Natural killer cell (primary cell): ENCODE data around the gene TPO. TPM values are rescaled to one million over a fixed set of nuclear protein-coding genes. Genes with fewer than 3 reads are reported as not detected.

ENCODE experiments used
- ATAC-seq, 3 donors: fragments of 150-1000 bp in 2 of 3; fragments of 200-7000 bp in 1 of 3; cut with Tn5 transposase; 1 replicate in 1 of 3; 2 replicates in 2 of 3; pipeline ENCODE4 v1.10.0; 2021; ENCODE audit warnings: mild to moderate bottlenecking in 2 of 3, moderate library complexity in 2 of 3
- DNase-seq, 2 donors: peaks; one replicate each; pipeline versions ENCODE4 v3.0.0 to v3.0.0-alpha.2; 2013 to 2021; ENCODE audit warnings: mixed read lengths in 1 of 2
- H3K27ac ChIP-seq: one replicate; pipeline ENCODE4 v1.5.1; 2013; ENCODE audit warnings: mild to moderate bottlenecking, low read length
- H3K27me3 ChIP-seq: one replicate; pipeline ENCODE4 v1.6.1; 2013; ENCODE audit warnings: low read length; ENCODE audit not compliant: control insufficient read depth, insufficient read depth
- H3K36me3 ChIP-seq: one replicate; pipeline ENCODE4 v1.6.1; 2013; ENCODE audit warnings: low read length; ENCODE audit not compliant: control insufficient read depth, insufficient read depth
- H3K4me1 ChIP-seq: one replicate; pipeline ENCODE4 v1.6.1; 2013; ENCODE audit warnings: low read length; ENCODE audit not compliant: control insufficient read depth, insufficient read depth
- H3K4me3 ChIP-seq: one replicate; pipeline ENCODE4 v1.5.1; 2013; ENCODE audit warnings: low read length
- H3K9me3 ChIP-seq: one replicate; pipeline ENCODE4 v1.6.1; 2013; ENCODE audit warnings: low read length; ENCODE audit not compliant: control insufficient read depth, insufficient read depth
- H3K27ac Mint-ChIP-seq, 2 donors: one replicate each; pipeline ENCODE4 v1.8.0; 2022; ENCODE audit warnings: mild to moderate bottlenecking in 2 of 2, mixed read lengths in 2 of 2, moderate library complexity in 1 of 2
- H3K27me3 Mint-ChIP-seq, 2 donors: one replicate each; pipeline ENCODE4 v1.8.0; 2022; ENCODE audit warnings: low read depth in 2 of 2, mixed read lengths in 2 of 2
- H3K36me3 Mint-ChIP-seq: one replicate; pipeline ENCODE4 v1.8.0; 2022; ENCODE audit warnings: mixed read lengths
- H3K4me1 Mint-ChIP-seq, 2 donors: one replicate each; pipeline ENCODE4 v1.8.0; 2022; ENCODE audit warnings: mixed read lengths in 2 of 2
- H3K4me3 Mint-ChIP-seq: one replicate; pipeline ENCODE4 v1.8.0; 2022; ENCODE audit warnings: mild to moderate bottlenecking, moderate library complexity, mixed read lengths
- H3K9me3 Mint-ChIP-seq, 2 donors: one replicate each; pipeline ENCODE4 v1.8.0; 2022; ENCODE audit warnings: mixed read lengths in 2 of 2
- WGBS: methylation state at CpG from one replicate; pipeline ENCODE4 v1.1.7; 2013; ENCODE audit warnings: missing lambda C conversion rate; ENCODE audit not compliant: insufficient coverage; 5-methylcytosine and 5-hydroxymethylcytosine counted together
- intact Hi-C: fragments of 100-400 bp; cut with micrococcal nuclease; formaldehyde crosslinking; loops from one replicate; pipeline ENCODE4 v1.14.2; 2022
- total RNA-seq, 4 donors: library from RNA; stranded (reverse); fragments of 120-200 nt in 1 of 4; gene quantifications; one replicate each; pipeline versions ENCODE4 v1.2.3 to v1.2.4, GENCODE V29; 2013 to 2022
- TF ChIP-seq, protein P1 (sequence below): fragments of 200-600 bp; IDR thresholded peaks from one replicate; pipeline ENCODE4 v1.8.0; 2022; ENCODE audit warnings: antibody characterized with exemption

TPO gene
- total RNA-seq, 3 donors from 2014 or later (not counting 1 experiment from before 2014, with no cell fraction given), result not detected

GRCh38 chr2:1544478-1545069 lies 131.3 kb downstream of the TPO start:
- no peak overlapping the region for H3K27ac Mint-ChIP-seq
- no peak overlapping the region for H3K4me3 ChIP-seq
- no peak overlapping the region for H3K4me3 Mint-ChIP-seq
- intact Hi-C loops, result loop anchor here (5.0 kb wide), 1 partner anchor 827 kb away; no protein-coding TSS in a partner anchor
- TF ChIP-seq, protein P1, sequence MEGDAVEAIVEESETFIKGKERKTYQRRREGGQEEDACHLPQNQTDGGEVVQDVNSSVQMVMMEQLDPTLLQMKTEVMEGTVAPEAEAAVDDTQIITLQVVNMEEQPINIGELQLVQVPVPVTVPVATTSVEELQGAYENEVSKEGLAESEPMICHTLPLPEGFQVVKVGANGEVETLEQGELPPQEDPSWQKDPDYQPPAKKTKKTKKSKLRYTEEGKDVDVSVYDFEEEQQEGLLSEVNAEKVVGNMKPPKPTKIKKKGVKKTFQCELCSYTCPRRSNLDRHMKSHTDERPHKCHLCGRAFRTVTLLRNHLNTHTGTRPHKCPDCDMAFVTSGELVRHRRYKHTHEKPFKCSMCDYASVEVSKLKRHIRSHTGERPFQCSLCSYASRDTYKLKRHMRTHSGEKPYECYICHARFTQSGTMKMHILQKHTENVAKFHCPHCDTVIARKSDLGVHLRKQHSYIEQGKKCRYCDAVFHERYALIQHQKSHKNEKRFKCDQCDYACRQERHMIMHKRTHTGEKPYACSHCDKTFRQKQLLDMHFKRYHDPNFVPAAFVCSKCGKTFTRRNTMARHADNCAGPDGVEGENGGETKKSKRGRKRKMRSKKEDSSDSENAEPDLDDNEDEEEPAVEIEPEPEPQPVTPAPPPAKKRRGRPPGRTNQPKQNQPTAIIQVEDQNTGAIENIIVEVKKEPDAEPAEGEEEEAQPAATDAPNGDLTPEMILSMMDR, result no peak
- H3K9me3 ChIP-seq, result no peaks in the 10 kb centered on the region
- peaks cover 6 to 8% of the 10 kb centered on the region in 2 donors for H3K27me3 Mint-ChIP-seq
- H3K36me3 Mint-ChIP-seq, result no peaks in the 10 kb centered on the region
- H3K27ac ChIP-seq, result no peak overlapping the region
- DNase-seq, result no peak
- H3K36me3 ChIP-seq, result no peaks in the 10 kb centered on the region
- H3K9me3 Mint-ChIP-seq, result peaks cover 0 to 2% of the 10 kb centered on the region in 2 donors
- H3K4me1 Mint-ChIP-seq, result peaks cover 6 to 12% of the 10 kb centered on the region in 2 donors
- ATAC-seq, result no peak
- 88% methylated on average over 4 of the region's 4 CpGs for WGBS
- H3K4me1 ChIP-seq, result no peaks in the 10 kb centered on the region
- H3K27me3 ChIP-seq, result peaks cover 3% of the 10 kb centered on the region

DNA sequence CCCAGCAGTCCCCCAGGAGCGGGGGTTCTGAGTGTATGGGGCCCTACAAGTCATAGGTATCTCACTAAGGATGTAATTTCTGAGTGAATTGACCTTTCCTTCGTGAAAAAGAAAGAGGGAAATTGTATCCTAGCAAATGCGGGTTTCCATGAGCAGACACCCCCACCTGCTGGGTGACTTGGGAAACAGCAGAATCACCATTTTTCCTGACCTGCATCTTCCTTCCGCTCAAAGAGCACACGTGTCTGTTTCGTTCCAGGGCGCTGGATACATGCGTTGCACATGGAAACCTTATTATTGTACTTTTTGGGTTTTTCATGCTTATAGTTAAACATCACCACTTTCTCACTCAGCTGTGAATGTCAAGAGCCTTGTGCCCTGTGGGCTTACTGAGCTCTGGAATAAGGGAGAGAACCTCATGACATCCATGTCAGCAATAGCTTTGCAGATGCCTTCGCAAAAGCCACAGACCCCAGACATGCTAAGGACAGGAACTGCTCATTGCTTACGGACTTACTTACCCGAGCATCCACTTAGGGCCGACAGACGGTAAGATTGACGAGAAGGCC lies 132.8 kb downstream of the TPO start:
- H3K9me3 ChIP-seq, result no peaks in the 10 kb centered on the region
- ATAC-seq (no peak), DNase-seq (peak in 1 of 2 donors; percentile 59)
- Mint-ChIP-seq H3K9me3 (peaks cover 0 to 2% of the 10 kb centered on the region in 2 donors), H3K4me1 (peaks cover 6 to 12% of the 10 kb centered on the region in 2 donors), H3K36me3 (no peaks in the 10 kb centered on the region), H3K27me3 (peaks cover 6 to 9% of the 10 kb centered on the region in 2 donors), H3K27ac (no peak overlapping the region), H3K4me3 (no peak overlapping the region)
- no peaks in the 10 kb centered on the region for H3K36me3 ChIP-seq
- H3K4me3 ChIP-seq, result no peak overlapping the region
- WGBS, result 45% methylated on average over 14 of the region's 14 CpGs
- TF ChIP-seq, protein P1, result peak; percentile 28
- intact Hi-C loops, result loop anchor here (5.0 kb wide), 1 partner anchor 829 kb away; no protein-coding TSS in a partner anchor
- H3K27ac ChIP-seq, result no peak overlapping the region
- peaks cover 3% of the 10 kb centered on the region for H3K27me3 ChIP-seq
- peaks cover 8% of the 10 kb centered on the region for H3K4me1 ChIP-seq

DNA sequence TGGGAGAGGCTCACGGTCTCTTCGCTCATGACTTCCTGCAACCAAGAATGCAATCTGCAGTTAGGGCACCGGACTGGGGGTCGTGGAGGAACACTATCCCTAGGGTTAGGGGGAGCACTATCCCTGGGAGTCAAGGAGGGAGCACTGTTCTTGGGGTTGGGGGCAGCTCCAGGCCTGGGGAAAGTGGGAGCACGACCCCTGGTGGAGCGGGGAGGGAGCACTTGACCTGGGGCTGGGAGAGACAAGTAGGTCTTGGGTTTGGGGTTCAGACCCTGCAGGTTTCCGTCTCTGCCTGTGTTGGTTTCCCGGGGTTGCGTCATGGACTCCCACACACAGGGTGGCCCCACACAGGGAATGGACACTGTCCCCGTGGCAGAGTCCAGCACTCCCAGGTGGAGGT lies 133.6 kb downstream of the TPO start:
- Histone ChIP-seq H3K36me3 (no peaks in the 10 kb centered on the region), H3K27ac (no peak overlapping the region), H3K27me3 (peaks cover 3% of the 10 kb centered on the region), H3K4me1 (peaks cover 11% of the 10 kb centered on the region), H3K9me3 (no peaks in the 10 kb centered on the region), H3K4me3 (no peak overlapping the region)
- Mint-ChIP-seq H3K27me3 (peaks cover 6 to 11% of the 10 kb centered on the region in 2 donors), H3K9me3 (peaks cover 0 to 2% of the 10 kb centered on the region in 2 donors), H3K4me3 (no peak overlapping the region), H3K4me1 (peaks cover 6 to 12% of the 10 kb centered on the region in 2 donors), H3K27ac (no peak overlapping the region), H3K36me3 (no peaks in the 10 kb centered on the region)
- intact Hi-C loops, result loop anchor here (5.0 kb wide), 1 partner anchor 830 kb away; no protein-coding TSS in a partner anchor
- no peak for ATAC-seq
- no peak for DNase-seq
- TF ChIP-seq, protein P1, result no peak
- 86% methylated on average over 10 of the region's 10 CpGs for WGBS
